Measurements from ENCODE around the gene TMEM11. TPM values are rescaled to one million over a fixed set of nuclear protein-coding genes. Genes with fewer than 3 reads are reported as not detected.

TMEM11 gene
- total RNA-seq, 1 donor from 2014 or later = 31.6 TPM

- H3K27me3 Mint-ChIP-seq (ENCODE audit: low read depth) = no peaks in the 10 kb centered on the region
- no peak overlapping the region for H3K27ac Mint-ChIP-seq (ENCODE audit: unreplicated experiment)
- H3K9me3 Mint-ChIP-seq = no peaks in the 10 kb centered on the region
- no peak for DNase-seq (ENCODE audit: low read depth, low spot score)
- peaks cover 15% of the 10 kb centered on the region for H3K36me3 Mint-ChIP-seq (ENCODE audit: low read depth)
- no peak for TF ChIP-seq CTCF (conservative IDR thresholded peaks at IDR 0.05)
- H3K4me3 Mint-ChIP-seq = no peak overlapping the region
- H3K4me1 Mint-ChIP-seq = peaks cover 4% of the 10 kb centered on the region
These were observed 24.6 kb downstream of the TMEM11 start for GRCh38 chr17:21189361-21189760.

GRCh38 chr17:21186399-21187187 lies 27.4 kb downstream of the TMEM11 start:
- no peaks in the 10 kb centered on the region for H3K4me1 Mint-ChIP-seq

GRCh38 chr17:21185061-21185460 lies 28.9 kb downstream of the TMEM11 start:
- Mint-ChIP-seq H3K4me3 (no peak overlapping the region), H3K27ac (ENCODE audit: unreplicated experiment) (no peak overlapping the region), H3K27me3 (ENCODE audit: low read depth) (no peaks in the 10 kb centered on the region), H3K36me3 (ENCODE audit: low read depth) (no peaks in the 10 kb centered on the region), H3K9me3 (no peaks in the 10 kb centered on the region), H3K4me1 (no peaks in the 10 kb centered on the region)
- TF ChIP-seq CTCF (conservative IDR thresholded peaks at IDR 0.05) = no peak
- no peak for DNase-seq (ENCODE audit: low read depth, low spot score)

More at GRCh38 chr17:21186399-21187187, 27.4 kb downstream of the TMEM11 start:
- H3K36me3 Mint-ChIP-seq (ENCODE audit: low read depth) = peaks cover 7% of the 10 kb centered on the region
- no peak overlapping the region for H3K4me3 Mint-ChIP-seq
- no peak for TF ChIP-seq CTCF (conservative IDR thresholded peaks at IDR 0.05)
- no peak for DNase-seq (ENCODE audit: low read depth, low spot score)
- no peak overlapping the region for H3K27ac Mint-ChIP-seq (ENCODE audit: unreplicated experiment)
- H3K9me3 Mint-ChIP-seq = no peaks in the 10 kb centered on the region
- no peaks in the 10 kb centered on the region for H3K27me3 Mint-ChIP-seq (ENCODE audit: low read depth)

- TF ChIP-seq CTCF (conservative IDR thresholded peaks at IDR 0.05) = no peak
- no peaks in the 10 kb centered on the region for H3K4me1 Mint-ChIP-seq
- no peak for DNase-seq (ENCODE audit: low read depth, low spot score)
- H3K36me3 Mint-ChIP-seq (ENCODE audit: low read depth) = no peaks in the 10 kb centered on the region
- H3K27me3 Mint-ChIP-seq (ENCODE audit: low read depth) = no peaks in the 10 kb centered on the region
- H3K9me3 Mint-ChIP-seq = no peaks in the 10 kb centered on the region
- no peak overlapping the region for H3K27ac Mint-ChIP-seq (ENCODE audit: unreplicated experiment)
- no peak overlapping the region for H3K4me3 Mint-ChIP-seq
These were observed 29.4 kb downstream of the TMEM11 start for GRCh38 chr17:21184570-21184969.

- no peak for DNase-seq (ENCODE audit: low read depth, low spot score)
- Mint-ChIP-seq H3K4me3 (no peak overlapping the region), H3K27ac (ENCODE audit: unreplicated experiment) (no peak overlapping the region), H3K9me3 (no peaks in the 10 kb centered on the region), H3K4me1 (no peaks in the 10 kb centered on the region), H3K27me3 (ENCODE audit: low read depth) (no peaks in the 10 kb centered on the region), H3K36me3 (ENCODE audit: low read depth) (no peaks in the 10 kb centered on the region)
- no peak for TF ChIP-seq CTCF (conservative IDR thresholded peaks at IDR 0.05)
These were observed 30.5 kb downstream of the TMEM11 start for GRCh38 chr17:21183468-21183867.
